D341Med (cell line): Measurements from ENCODE around the gene OR56A5.
"Not testable (repeated sequence)": the region's sequence is repeated elsewhere in the genome, so short reads cannot be mapped to it uniquely, and the experiment has no call there.

Experiments
- DNase-seq: peaks from one replicate; pipeline ENCODE4 v3.0.0; 2012; ENCODE audit warnings: low spot score

The OR56A5 gene

GRCh38 chr11:5968394-5968793 lies at the start of gene OR56A5:
Gene OR56A5 (minus strand): TSS chr11:5968494. CDS start chr11:5968494, 0 bp downstream.
- no peak for DNase-seq

DNA sequence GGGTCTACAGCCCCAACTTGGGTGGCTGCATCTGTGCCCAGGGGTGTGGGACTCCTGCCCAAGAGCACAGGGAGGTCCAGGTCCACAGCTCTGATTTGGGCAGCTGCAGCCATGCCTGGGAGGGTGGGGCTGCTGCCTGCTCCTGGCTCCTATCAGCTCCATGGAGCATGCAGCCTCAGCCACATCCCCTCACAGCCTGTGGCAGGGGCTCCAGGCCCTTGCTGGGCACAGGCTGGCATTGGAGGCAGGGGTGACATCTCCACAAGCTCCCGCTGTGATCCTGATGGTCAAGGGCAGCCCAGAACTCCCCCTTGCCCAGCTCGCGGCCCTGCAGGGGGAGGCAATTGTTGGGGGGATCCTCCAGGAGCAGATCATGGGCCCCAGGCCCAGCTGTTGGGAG lies 44.7 kb upstream of the OR56A5 start:
- no peak for DNase-seq

- no peak for DNase-seq
These were observed 43.9 kb upstream of the OR56A5 start for GRCh38 chr11:6012035-6012668.

DNA sequence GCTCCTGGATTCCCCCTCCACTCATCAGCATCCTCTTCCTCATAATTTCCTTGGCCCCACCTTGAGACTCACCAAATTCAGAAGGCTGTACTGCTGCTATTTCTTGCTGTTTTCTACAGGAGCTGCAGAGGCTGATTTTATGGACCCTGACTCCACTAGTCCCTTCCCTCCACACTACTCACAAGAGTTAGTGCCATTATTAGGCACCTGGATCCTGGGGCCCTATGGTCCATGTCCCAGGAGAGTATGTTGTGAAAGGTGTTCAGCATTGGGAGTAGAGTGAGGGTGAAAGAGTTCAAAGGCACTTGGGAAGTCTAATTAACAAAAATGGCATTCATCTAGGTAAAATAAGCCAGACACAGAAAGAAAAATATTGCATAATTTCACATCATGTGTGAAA lies 38.6 kb upstream of the OR56A5 start, which contains the start of gene OR56A4:
OR56A4 (minus strand) TSS at position 101 of the 400 bp plus-strand sequence. CDS start 3,954 bp downstream, outside the sequence.
- no peak for DNase-seq

GRCh38 chr11:6006395-6006794 lies 38.1 kb upstream of the OR56A5 start:
- DNase-seq, result no peak

GRCh38 chr11:6002202-6002699 lies 34.0 kb upstream of the OR56A5 start:
- DNase-seq, result no peak

DNA sequence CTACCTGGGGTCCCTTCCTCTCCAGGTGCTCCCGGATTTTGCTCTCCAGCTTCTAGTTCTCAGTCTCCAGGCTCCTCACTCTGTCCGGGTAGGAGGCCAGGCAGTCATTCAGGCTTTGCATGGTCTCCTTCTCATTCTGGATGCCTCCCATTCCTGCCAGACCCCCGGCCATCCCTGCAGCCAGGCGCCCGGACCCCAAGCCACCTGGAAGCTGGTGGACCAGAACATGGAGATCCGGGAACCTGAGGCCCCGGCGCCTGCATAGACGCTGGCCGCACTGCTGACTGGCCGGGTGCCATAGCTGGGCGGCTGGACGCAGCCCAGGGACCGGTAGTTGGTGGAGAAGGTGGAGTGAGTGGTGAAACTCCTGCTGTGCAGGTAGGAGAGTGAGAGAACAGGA lies 26.5 kb upstream of the OR56A5 start:
- DNase-seq, result no peak

DNA sequence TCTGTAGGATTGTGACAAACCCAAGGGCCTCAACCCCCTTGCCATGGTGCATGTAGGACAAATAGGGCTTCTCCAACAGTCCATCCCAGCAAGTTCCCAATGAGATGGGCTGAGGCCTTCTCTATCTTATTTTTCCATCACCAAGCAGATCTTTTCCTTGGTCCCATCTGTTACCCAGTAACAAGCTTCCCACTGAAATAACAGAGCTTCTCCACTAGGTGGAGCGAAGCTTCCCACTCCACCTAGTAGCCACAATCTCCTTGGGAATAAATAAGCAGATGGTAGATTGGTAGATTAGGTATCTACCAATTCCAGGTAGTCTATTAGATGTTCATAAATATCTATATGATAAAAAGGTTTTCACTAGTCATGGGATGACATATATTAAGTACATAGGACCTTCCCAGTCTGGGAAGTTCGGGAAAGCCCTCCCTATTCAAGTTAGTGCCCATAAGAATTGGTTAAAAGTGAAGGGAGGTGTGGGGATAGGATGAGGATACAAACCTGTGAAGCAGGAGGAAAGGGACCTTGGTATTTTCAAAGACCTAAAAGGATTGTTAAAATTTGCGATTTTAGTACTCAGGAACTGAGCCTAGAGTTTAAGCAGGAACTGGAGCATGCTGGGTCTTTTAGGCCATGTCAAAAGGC lies 24.4 kb upstream of the OR56A5 start:
- DNase-seq, result no peak

DNA sequence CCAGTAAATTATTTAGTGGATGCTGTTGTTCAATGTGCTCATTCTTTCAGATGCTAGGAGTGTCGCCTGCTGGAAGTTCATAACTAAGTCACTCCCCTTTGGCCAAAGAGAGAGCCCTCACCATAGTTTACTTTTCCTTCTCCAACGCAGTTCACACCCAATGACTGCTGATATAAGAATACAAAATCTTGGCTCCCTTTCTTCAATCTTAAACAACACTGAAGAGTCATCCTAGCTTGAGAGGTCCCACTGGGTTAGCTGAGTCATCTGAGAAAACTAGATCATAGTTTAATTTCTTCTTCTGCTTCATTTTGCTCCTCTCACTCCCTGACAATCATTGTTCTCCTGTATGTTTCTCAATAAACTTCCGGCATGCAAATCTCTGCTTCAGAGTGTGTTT lies 23.9 kb upstream of the OR56A5 start:
- DNase-seq, result no peak

DNA sequence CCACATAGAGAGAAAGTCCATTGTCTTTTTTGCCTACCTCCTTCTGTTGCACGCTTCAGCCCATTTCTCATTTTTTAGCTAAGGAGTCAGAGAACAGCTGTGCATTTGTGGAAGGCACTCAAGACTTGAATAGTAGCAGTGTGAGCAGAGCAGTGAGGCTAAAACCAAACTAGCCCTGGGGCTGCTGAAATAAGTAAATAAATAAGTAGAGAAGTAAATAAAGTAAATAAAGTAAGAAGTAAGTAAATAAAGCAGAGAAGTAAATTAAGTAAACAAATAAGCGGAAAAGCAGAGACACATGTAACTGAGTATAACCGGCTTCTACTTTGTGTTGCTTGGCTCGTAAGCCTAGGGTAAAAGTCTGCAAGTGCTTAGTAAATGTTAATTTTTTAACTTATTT lies 20.9 kb upstream of the OR56A5 start:
- no peak for DNase-seq

GRCh38 chr11:5986885-5987284 lies 18.6 kb upstream of the OR56A5 start, which contains the start of gene OR52L1:
Gene OR52L1 (minus strand): TSS chr11:5986985. CDS start chr11:5986930, 55 bp downstream.
- DNase-seq, result no peak

DNA sequence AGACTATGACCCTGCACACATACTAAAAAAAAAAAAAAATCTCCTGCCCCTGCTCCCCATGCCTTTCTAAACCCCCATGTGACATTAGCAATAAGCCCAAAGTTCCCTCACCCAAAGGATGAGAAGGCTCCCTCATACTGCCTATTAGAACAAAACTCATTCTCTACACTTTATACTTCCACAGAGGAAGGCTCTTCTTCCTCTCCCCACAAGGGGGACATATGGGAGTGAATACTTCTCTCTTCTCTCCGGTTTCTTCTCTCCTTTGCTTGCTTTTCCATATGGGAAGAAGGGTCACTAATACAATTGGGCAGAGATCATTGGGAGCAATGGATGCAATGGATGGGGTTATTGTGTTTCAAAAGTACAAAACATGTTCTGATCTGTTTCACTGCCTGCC lies 15.1 kb upstream of the OR56A5 start:
- no peak for DNase-seq

- no peak for DNase-seq
These were observed 5.2 kb upstream of the OR56A5 start for GRCh38 chr11:5973530-5973929.

DNA sequence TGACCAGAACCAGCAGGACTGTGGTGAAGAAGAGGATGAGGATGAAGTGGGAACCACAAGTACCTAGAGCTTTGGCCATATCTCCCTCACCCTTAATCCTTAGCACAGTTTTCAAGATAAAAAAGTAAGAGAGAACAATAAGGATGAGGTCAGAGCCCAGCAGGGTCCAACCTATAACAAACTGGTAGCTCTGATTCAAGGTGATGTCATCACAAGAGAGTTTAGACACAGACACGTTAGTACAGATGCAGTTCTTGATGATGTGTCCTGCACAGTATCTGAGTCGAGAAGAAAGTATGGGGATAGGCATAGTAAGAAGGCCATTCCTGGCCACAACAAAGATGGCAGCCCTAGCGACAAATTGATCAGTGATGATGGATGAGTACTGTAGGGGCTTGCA lies 586 bp downstream of the OR56A5 start:
- DNase-seq, result no peak

DNA sequence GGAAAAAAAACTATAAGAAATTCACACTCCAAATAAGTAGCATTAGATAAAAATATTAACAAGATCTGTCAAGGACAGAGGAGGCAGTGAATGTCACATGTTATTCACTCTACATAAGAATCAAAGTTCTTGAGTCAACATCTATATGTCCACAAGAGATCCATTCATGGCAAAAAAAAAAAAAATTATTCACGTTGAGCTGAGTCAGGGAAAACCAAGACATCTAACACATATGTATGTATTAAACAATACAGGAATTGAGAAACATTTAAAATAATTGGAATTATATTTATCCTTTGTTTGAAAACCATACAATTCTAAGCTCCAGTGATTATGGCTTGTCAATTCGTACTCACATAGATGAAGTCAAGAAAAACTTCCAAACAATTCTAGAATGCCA lies 1.3 kb downstream of the OR56A5 start:
- DNase-seq, result no peak

DNA sequence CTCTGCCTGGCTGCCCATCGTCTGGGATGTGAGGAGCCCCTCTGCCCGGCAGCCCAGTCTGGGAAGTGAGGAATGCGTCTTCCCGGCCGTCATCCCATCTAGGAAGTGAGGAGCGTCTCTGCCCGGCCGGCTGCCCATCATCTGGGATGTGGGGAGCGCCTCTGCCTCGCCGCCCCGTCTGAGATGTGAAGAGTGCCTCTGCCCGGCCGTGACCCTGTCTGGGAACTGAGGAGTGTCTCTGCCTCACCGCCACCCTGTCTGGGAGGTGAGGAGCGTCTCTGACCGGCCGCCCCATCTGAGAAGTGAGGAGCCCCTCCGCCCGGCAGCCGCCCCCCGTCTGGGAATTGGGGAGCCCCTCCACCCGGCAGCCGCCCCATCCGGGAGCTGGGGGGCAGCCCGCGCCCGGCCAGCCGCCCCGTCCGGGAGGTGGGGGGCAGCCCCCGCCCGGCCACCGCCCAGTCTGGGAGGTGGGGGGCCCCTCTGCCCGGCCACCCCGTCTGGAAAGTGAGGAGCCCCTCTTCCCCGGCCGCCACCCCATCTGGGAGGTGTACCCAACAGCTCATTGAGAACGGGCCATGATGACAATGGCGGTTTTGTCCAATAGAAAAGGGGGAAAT lies 7.5 kb downstream of the OR56A5 start:
- DNase-seq, result not testable (repeated sequence)

DNA sequence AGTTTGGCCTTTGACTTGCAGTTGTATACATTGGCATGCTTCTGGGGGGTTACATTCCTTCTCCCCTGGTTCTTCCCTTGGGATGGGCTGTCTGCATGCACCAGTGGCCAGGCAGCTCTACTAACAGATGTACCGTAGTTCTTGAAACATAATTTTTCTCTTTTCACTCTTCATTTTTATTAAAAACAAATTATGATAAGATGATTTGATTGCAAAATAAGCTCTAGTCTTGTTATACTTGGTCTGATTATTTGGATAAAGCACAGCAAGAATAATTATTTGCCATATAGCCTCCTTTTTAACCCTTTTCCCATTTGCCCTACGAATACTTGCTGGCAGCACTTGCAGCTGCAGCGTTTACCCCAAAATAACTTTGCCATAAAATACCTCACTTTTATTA lies 12.7 kb downstream of the OR56A5 start:
- DNase-seq, result no peak

DNA sequence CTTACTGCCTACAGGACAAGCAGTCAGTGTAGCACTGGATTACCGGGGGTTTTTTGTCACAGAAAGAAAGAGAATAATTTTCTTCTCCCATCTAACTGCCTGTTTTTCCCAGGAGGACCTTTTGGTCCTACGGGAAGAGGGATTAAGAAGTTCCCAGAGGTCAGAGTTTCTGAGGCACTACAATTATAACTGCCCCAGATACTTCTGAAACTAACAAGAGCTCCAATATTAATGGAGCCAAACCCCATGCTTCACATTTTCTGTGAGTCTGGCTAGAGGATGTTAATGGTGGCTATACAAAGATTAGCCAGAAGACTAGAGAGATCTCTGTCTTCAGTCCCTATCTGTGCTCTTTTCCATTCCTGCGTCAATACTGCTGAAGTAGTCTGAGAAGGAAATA lies 26.3 kb downstream of the OR56A5 start, which contains the start of gene OR56A3:
OR56A3 (plus strand) TSS at position 301 of the 400 bp plus-strand sequence. CDS start 5,096 bp downstream, outside the sequence.
- DNase-seq, result no peak

DNA sequence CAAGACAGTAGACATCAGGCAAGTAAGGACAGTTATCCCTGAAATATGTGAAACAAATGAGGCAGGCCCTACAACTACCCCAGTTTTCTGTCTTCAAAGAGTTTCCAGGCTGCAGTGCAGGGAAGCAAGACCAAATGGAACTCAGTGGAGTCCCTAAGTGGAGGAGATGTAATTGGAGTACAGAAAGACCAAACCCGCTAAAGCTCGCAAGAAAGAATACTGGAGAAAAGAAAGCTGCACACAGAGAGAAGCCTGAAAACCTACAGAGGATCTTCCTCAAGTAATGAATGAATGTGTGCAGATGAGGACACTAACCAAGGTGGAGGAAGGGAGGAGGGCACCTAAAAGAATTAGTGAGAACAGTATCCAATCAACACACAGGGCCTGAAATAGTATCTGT lies 27.5 kb downstream of the OR56A5 start:
- no peak for DNase-seq

- DNase-seq, result no peak
These were observed 29.7 kb downstream of the OR56A5 start for GRCh38 chr11:5938603-5938965.

- no peak for DNase-seq
These were observed 30.3 kb downstream of the OR56A5 start for GRCh38 chr11:5937868-5938602.

- DNase-seq, result no peak
These were observed 35.2 kb downstream of the OR56A5 start for GRCh38 chr11:5933116-5933515.
